ENCODE measurements around the gene PKD1.

PKD1 gene

DNA sequence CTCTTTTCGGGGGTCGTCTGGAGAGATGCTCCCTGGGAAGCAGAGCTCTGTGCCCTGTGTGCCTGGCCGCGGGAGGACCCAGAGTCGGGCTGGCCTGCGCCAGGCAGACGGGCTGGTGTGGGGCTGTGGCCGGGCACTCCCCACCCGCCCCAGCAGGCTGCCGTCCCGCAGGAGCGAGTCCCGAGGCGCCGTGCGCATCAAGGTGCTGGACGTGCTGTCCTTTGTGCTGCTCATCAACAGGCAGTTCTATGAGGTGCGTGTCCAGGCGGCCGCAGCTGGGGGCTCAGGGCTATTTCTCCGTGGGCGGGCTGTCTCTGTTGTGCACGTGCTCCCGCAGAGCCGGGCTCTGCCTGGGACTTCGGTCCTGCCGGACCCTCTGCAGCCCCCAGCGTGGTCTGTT is 72.9 kb downstream of the PKD1 start:
- peaks cover 50% of the 10 kb centered on the region for H3K36me3 ChIP-seq
- no peak overlapping the region for H3K4me3 ChIP-seq (ENCODE audit: low read depth, low read length)
- H3K27me3 ChIP-seq (ENCODE audit: insufficient read depth, low read depth, severe bottlenecking), result no peaks in the 10 kb centered on the region
- TF ChIP-seq, protein P1, sequence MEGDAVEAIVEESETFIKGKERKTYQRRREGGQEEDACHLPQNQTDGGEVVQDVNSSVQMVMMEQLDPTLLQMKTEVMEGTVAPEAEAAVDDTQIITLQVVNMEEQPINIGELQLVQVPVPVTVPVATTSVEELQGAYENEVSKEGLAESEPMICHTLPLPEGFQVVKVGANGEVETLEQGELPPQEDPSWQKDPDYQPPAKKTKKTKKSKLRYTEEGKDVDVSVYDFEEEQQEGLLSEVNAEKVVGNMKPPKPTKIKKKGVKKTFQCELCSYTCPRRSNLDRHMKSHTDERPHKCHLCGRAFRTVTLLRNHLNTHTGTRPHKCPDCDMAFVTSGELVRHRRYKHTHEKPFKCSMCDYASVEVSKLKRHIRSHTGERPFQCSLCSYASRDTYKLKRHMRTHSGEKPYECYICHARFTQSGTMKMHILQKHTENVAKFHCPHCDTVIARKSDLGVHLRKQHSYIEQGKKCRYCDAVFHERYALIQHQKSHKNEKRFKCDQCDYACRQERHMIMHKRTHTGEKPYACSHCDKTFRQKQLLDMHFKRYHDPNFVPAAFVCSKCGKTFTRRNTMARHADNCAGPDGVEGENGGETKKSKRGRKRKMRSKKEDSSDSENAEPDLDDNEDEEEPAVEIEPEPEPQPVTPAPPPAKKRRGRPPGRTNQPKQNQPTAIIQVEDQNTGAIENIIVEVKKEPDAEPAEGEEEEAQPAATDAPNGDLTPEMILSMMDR (IDR thresholded peaks at IDR 0.05; ENCODE audit: low read depth, low read length), result no peak
- no peaks in the 10 kb centered on the region for H3K9me3 ChIP-seq (ENCODE audit: severe bottlenecking)
- no peak for DNase-seq
- no peak overlapping the region for H3K27ac ChIP-seq

DNA sequence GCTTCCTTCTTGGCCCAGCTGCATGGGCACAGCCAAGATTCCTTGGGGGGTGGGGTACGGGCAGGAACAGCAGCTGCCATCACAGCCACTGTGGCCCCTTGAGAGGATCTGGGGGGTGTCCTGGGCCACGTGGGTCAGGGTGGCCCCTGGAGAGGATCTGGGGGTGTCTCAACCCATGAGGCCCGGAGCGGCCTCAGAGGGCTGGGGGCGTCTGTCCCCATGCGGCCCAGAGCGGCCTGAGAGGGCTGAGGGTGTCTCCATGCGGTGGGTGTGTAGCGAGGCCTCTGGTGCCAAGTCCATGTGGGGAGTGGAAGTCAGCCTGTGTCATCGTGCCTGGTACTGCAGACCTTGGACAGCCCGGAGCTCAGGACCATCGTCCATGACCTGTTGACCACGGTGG is 74.2 kb downstream of the PKD1 start:
- Histone ChIP-seq H3K27ac (no peak overlapping the region), H3K27me3 (ENCODE audit: insufficient read depth, low read depth, severe bottlenecking) (no peaks in the 10 kb centered on the region), H3K4me3 (ENCODE audit: low read depth, low read length) (no peak overlapping the region), H3K36me3 (peaks cover 49% of the 10 kb centered on the region), H3K9me3 (ENCODE audit: severe bottlenecking) (no peaks in the 10 kb centered on the region)
- TF ChIP-seq, protein P1 (IDR thresholded peaks at IDR 0.05; ENCODE audit: low read depth, low read length), result no peak
- no peak for DNase-seq

DNA sequence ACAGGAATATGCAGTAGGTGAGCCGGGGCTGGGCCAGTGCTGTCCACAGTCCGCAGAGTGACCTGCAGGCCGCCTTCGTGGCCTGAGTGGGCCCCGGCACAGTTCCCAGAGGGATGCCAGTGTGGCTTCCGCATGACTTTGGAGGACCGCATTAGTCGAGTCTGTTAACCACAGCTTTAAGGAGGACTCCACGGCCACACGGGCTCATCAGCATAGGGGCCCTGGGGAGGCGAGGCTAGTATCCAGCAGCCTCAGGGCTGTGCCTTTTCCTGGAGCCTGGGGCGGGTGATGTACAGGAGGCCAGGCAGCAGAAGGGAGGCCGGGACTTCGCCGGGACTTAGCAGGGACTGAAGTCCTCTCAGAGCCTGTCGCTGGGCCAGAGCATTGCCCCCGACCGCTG is 74.7 kb downstream of the PKD1 start:
- H3K36me3 ChIP-seq, result peaks cover 46% of the 10 kb centered on the region
- no peak overlapping the region for H3K27ac ChIP-seq
- H3K4me3 ChIP-seq (ENCODE audit: low read depth, low read length), result no peak overlapping the region
- DNase-seq, result no peak
- no peaks in the 10 kb centered on the region for H3K9me3 ChIP-seq (ENCODE audit: severe bottlenecking)
- H3K27me3 ChIP-seq (ENCODE audit: insufficient read depth, low read depth, severe bottlenecking), result no peaks in the 10 kb centered on the region
- TF ChIP-seq, protein P1 (IDR thresholded peaks at IDR 0.05; ENCODE audit: low read depth, low read length), result no peak

DNA sequence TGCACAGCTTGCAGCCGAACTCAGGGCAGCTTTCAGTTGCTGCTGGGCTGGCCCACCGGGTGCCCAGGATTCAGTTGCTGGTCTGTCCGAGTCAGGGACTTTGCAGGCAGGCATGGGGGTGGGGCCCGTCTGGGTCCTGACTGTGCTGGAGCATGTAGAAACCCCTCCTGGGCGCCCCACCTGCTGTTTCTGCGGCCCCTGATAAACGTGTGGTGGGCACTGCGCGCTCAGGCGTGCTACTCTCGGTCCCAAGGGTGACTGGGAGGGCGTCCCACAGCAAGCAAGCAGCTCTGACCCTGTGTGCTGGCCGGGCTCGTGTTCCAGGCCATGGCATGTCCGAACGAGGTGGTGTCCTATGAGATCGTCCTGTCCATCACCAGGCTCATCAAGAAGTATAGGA is 75.4 kb downstream of the PKD1 start:
- Histone ChIP-seq H3K27me3 (ENCODE audit: insufficient read depth, low read depth, severe bottlenecking) (no peaks in the 10 kb centered on the region), H3K4me3 (ENCODE audit: low read depth, low read length) (no peak overlapping the region), H3K36me3 (peaks cover 39% of the 10 kb centered on the region), H3K9me3 (ENCODE audit: severe bottlenecking) (no peaks in the 10 kb centered on the region), H3K27ac (no peak overlapping the region)
- DNase-seq, result no peak
- TF ChIP-seq, protein P1 (IDR thresholded peaks at IDR 0.05; ENCODE audit: low read depth, low read length), result no peak

DNA sequence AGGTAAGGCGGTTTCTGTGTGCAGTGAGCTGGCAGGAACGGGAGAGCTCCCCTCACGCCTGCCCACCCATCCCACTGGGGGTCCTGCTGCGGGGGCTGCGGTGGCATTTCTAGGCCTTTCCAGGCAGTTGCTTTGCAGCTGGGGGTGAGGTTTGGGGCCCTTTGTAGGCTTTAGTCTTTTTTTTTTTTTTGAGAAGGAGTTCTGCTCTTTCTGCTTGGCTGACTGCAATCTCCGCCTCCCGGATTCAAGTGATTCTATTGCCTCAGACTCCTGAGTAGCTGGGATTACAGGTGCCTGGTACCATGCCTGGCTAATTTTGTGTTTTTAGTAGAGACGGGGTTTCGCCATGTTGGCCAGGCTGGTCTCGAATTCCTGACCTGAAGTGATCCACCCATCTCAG is 76.8 kb downstream of the PKD1 start:
- Histone ChIP-seq H3K4me3 (ENCODE audit: low read depth, low read length) (no peak overlapping the region), H3K36me3 (peaks cover 39% of the 10 kb centered on the region), H3K27ac (no peak overlapping the region), H3K27me3 (ENCODE audit: insufficient read depth, low read depth, severe bottlenecking) (no peaks in the 10 kb centered on the region), H3K9me3 (ENCODE audit: severe bottlenecking) (no peaks in the 10 kb centered on the region)
- TF ChIP-seq, protein P1 (IDR thresholded peaks at IDR 0.05; ENCODE audit: low read depth, low read length), result no peak
- DNase-seq, result no peak

DNA sequence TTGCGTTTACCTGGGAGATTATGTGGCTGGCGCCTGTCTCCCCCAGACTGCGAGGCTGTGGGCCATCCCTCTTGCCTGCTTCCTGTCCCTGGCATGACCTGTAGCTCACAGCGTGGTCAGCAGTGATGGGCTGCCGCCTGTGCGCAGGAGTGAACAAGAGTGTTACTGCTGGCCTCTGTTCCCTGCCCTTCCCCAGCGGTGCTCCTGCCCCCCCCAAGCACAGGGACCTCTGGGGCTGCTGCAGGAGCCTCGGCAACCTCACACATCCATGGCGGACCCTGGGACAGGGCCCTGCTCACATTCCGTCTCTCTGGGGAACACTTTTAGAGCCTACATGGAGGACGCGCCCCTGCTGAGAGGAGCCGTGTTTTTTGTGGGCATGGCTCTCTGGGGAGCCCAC is 77.3 kb downstream of the PKD1 start:
- Histone ChIP-seq H3K27me3 (ENCODE audit: insufficient read depth, low read depth, severe bottlenecking) (no peaks in the 10 kb centered on the region), H3K36me3 (peaks cover 41% of the 10 kb centered on the region), H3K4me3 (ENCODE audit: low read depth, low read length) (no peak overlapping the region), H3K9me3 (ENCODE audit: severe bottlenecking) (no peaks in the 10 kb centered on the region), H3K27ac (no peak overlapping the region)
- DNase-seq, result no peak
- TF ChIP-seq, protein P1 (IDR thresholded peaks at IDR 0.05; ENCODE audit: low read depth, low read length), result no peak
